Retinal pigment epithelial cell (primary cell): ENCODE data around the gene ABTB1.

Experiments
- DNase-seq: peaks from one replicate; pipeline ENCODE4 v3.0.0-alpha.2; 2010; ENCODE audit warnings: low read depth
- H3K4me3 ChIP-seq: 2 replicates; pipeline ENCODE4 v1.5.1; 2011; ENCODE audit warnings: mild to moderate bottlenecking, low read length, control low read depth, moderate library complexity
- CTCF ChIP-seq: conservative IDR thresholded peaks from 2 replicates; pipeline ENCODE4 v1.5.1; 2011; ENCODE audit warnings: low read depth, low read length, control low read depth, inconsistent platforms

ABTB1 gene

GRCh38 chr3:127682561-127682960 is 9.8 kb downstream of the ABTB1 start:
- no peak for TF ChIP-seq CTCF
- DNase-seq = no peak
- H3K4me3 ChIP-seq = no peak overlapping the region

GRCh38 chr3:127684871-127685707 is 12.3 kb downstream of the ABTB1 start:
- no peak for DNase-seq
- no peak for TF ChIP-seq CTCF
- no peak overlapping the region for H3K4me3 ChIP-seq

- TF ChIP-seq CTCF = no peak
- DNase-seq = no peak
- H3K4me3 ChIP-seq = no peak overlapping the region
These were observed 13.2 kb downstream of the ABTB1 start for GRCh38 chr3:127685708-127686511.

GRCh38 chr3:127686512-127686894 is 13.8 kb downstream of the ABTB1 start:
- no peak overlapping the region for H3K4me3 ChIP-seq
- TF ChIP-seq CTCF = no peak
- no peak for DNase-seq

- no peak for TF ChIP-seq CTCF
- no peak for DNase-seq
- no peak overlapping the region for H3K4me3 ChIP-seq
These were observed 14.5 kb downstream of the ABTB1 start for GRCh38 chr3:127687228-127687737.

GRCh38 chr3:127688022-127688415 is 15.3 kb downstream of the ABTB1 start:
- no peak for DNase-seq
- no peak for TF ChIP-seq CTCF
- H3K4me3 ChIP-seq = no peak overlapping the region
